A673 (cell line): ENCODE data around the gene CENPF. TPM values are rescaled to one million over a fixed set of nuclear protein-coding genes. Genes with fewer than 3 reads are reported as not detected.

Experiments used
- BruUV-seq: library from RNA; stranded (reverse); fragments of 400-500 nt; replicated peaks from 2 replicates; lab custom pipeline; 2021; lab: Mats Ljungman, UMichigan
- CTCF ChIA-PET: fragments of 300-600 bp; sonication (Branson Sonifier 250); formaldehyde crosslinking; loops from one replicate; lab custom pipeline; 2022; ENCODE audit warnings: antibody characterized with exemption; lab: Charles Lee
- POLR2A ChIA-PET: fragments of 300-600 bp; sonication (Branson Sonifier 250); formaldehyde crosslinking; loops from one replicate; lab custom pipeline; 2022; ENCODE audit warnings: antibody characterized with exemption; ENCODE audit not compliant: low non-redundant PET; lab: Charles Lee
- DNase-seq: peaks from one replicate; pipeline ENCODE4 v3.0.0-alpha.2; 2015; ENCODE audit warnings: low spot score
- H3K27ac ChIP-seq: fragments of 200-600 bp; sonication (generic); 2 replicates; pipeline ENCODE4 v1.5.1; 2016; ENCODE audit warnings: mixed run types, low read depth, mild to moderate bottlenecking, mixed read lengths, antibody characterized with exemption, low read length; ENCODE audit not compliant: poor library complexity, severe bottlenecking
- H3K27me3 ChIP-seq: fragments of 200-600 bp; sonication (generic); replicated peaks from 2 replicates; pipeline ENCODE4 v1.6.1; 2017; ENCODE audit warnings: mixed run types, low read depth, mild to moderate bottlenecking, mixed read lengths, antibody characterized with exemption, low read length; ENCODE audit not compliant: insufficient read depth, poor library complexity
- H3K36me3 ChIP-seq: fragments of 200-600 bp; sonication (generic); 2 replicates; pipeline ENCODE4 v1.6.1; 2016; ENCODE audit warnings: mixed run types, mild to moderate bottlenecking, mixed read lengths, antibody characterized with exemption, low read length; ENCODE audit not compliant: insufficient read depth, poor library complexity, severe bottlenecking
- H3K4me1 ChIP-seq: fragments of 200-600 bp; sonication (generic); 2 replicates; pipeline ENCODE4 v1.6.1; 2017; ENCODE audit warnings: mixed run types, mild to moderate bottlenecking, mixed read lengths, antibody characterized with exemption, low read length; ENCODE audit not compliant: insufficient read depth, poor library complexity, severe bottlenecking
- H3K4me3 ChIP-seq: fragments of 200-600 bp; sonication (generic); 2 replicates; pipeline ENCODE4 v1.5.1; 2016; ENCODE audit warnings: low read depth, mixed run types, mild to moderate bottlenecking, mixed read lengths, low read length; ENCODE audit not compliant: poor library complexity, severe bottlenecking
- H3K9me3 ChIP-seq: fragments of 200-600 bp; sonication (generic); 2 replicates; pipeline ENCODE4 v1.6.1; 2016; ENCODE audit warnings: mixed run types, low read depth, mild to moderate bottlenecking, mixed read lengths, antibody characterized with exemption, low read length; ENCODE audit not compliant: poor library complexity, severe bottlenecking
- EZH2 ChIP-seq: fragments of 200-600 bp; sonication (generic); IDR thresholded peaks from 2 replicates; pipeline ENCODE4 v1.6.1; 2017; ENCODE audit warnings: borderline replicate concordance, low read depth, mild to moderate bottlenecking, mixed read lengths, antibody characterized with exemption, low read length; ENCODE audit not compliant: poor library complexity, severe bottlenecking
- intact Hi-C: fragments of 100-400 bp; cut with micrococcal nuclease; formaldehyde crosslinking; loops from one replicate; pipeline ENCODE4 v1.10.0; 2022; ENCODE audit not compliant: unreplicated experiment
- total RNA-seq: library from RNA; stranded (reverse); gene quantifications from 2 replicates; pipeline ENCODE4 v1.2.3, GENCODE V29; 2021
- TF ChIP-seq, protein P1 (sequence below): fragments of 300-800, 200-600 bp; sonication (generic); conservative IDR thresholded peaks from 2 replicates; pipeline ENCODE4 v1.5.1; 2017; ENCODE audit warnings: low read depth, mild to moderate bottlenecking, antibody characterized with exemption, low read length, moderate library complexity, mixed read lengths

The CENPF gene
- total RNA-seq, 1 experiment from 2014 or later = 273 TPM

DNA sequence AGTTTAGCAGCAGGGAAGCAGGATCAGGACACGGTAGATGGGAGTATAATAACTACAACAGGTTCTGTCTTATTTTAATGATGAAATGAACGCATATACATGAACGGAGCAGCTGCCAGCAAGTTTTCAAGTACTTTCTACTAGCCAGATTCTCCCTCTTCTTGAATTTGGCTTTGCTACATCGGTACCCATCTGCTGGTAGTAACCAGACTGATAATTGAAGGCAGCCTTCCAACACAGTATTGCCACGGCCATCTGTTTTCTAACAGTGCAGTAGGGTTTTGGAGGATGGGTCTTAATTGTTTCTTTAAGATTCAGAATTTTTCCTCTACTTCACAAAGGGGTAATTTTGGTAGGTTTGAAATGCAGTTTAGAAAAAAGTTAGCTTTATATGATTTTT, 33.4 kb downstream of the CENPF start:
- BruUV-seq = no TSS peak
- intact Hi-C loops = loop anchor here (2.0 kb wide), 1 partner anchor 422 kb away; no protein-coding TSS in a partner anchor
- no peak for TF ChIP-seq EZH2
- TF ChIP-seq, protein P1, sequence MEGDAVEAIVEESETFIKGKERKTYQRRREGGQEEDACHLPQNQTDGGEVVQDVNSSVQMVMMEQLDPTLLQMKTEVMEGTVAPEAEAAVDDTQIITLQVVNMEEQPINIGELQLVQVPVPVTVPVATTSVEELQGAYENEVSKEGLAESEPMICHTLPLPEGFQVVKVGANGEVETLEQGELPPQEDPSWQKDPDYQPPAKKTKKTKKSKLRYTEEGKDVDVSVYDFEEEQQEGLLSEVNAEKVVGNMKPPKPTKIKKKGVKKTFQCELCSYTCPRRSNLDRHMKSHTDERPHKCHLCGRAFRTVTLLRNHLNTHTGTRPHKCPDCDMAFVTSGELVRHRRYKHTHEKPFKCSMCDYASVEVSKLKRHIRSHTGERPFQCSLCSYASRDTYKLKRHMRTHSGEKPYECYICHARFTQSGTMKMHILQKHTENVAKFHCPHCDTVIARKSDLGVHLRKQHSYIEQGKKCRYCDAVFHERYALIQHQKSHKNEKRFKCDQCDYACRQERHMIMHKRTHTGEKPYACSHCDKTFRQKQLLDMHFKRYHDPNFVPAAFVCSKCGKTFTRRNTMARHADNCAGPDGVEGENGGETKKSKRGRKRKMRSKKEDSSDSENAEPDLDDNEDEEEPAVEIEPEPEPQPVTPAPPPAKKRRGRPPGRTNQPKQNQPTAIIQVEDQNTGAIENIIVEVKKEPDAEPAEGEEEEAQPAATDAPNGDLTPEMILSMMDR = no peak

DNA sequence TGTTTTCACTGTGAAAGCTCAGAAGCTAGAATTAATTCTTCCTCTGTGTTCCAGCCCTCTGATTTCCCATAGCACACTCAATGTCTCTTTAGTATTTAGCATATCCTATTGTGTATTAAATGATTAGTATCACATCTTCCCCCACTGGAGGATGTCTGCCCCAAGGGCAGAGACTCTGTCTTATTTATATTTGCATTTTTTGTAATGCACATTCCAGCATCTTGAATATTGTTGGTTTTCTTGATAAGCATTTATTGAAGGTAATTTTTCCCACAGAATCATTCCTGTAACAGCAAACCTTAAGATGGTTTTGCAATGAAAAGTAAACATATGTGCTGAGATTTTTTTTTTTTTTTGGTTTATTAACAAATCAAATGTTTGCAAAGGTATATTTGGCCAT, 34.1 kb downstream of the CENPF start:
- TF ChIP-seq, protein P1 = no peak
- no peak for TF ChIP-seq EZH2
- Histone ChIP-seq H3K27ac (no peak overlapping the region), H3K4me1 (no peaks in the 10 kb centered on the region), H3K4me3 (no peak overlapping the region), H3K36me3 (peaks cover 98% of the 10 kb centered on the region), H3K27me3 (no peaks in the 10 kb centered on the region), H3K9me3 (no peaks in the 10 kb centered on the region)
- DNase-seq = no peak
- ChIA-PET CTCF (interaction anchor here (2.0 kb wide), 1 partner anchor 305 kb away, joined by 4 read pairs; no protein-coding TSS in a partner anchor), POLR2A (no interaction called here)
- no TSS peak for BruUV-seq
- intact Hi-C loops = loop anchor here (1.0 to 2.0 kb wide), 2 partner anchors 304 to 422 kb away; no protein-coding TSS in a partner anchor

More for the DNA sequence above, 33.4 kb downstream of the CENPF start:
- no peaks in the 10 kb centered on the region for H3K4me1 ChIP-seq
- DNase-seq = no peak
- CTCF ChIA-PET = interaction anchor here (0.6 to 2.0 kb wide), 2 partner anchors 9 to 304 kb away, joined by 4 read pairs; no protein-coding TSS in a partner anchor
- H3K36me3 ChIP-seq = peaks cover 98% of the 10 kb centered on the region
- POLR2A ChIA-PET = no interaction called here
- H3K9me3 ChIP-seq = no peaks in the 10 kb centered on the region
- no peak overlapping the region for H3K27ac ChIP-seq
- no peaks in the 10 kb centered on the region for H3K27me3 ChIP-seq
- no peak overlapping the region for H3K4me3 ChIP-seq

DNA sequence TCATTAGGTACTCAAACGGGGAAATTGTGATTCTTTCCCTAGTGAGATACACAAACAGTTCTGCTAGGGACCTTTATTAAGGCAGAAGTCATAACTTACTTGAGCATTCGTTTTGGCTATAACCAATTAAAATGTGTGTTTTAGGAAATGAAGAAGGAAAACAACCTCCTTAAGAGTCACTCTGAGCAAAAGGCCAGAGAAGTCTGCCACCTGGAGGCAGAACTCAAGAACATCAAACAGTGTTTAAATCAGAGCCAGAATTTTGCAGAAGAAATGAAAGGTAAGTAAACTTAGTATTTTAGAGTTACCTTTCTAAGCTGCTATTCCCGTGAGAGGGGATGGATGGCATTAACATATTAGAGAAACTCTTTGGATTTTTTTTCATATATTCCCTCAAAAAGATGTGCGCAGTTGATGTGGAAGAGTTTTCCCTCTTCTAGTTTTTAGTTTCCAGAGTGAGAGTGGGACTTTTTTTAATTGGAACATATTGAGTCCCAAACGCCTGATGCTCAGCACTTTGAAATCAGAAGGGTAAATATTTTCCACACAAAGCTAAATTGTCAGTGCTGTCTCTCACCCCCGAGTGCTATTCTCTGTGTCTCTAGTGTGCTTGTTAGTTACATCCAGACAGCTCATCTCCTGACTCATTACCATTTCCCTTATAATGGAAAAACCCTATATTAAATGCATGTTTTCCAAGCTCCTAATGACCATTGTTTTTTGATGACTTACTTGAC, 34.9 kb downstream of the CENPF start:
- no peak overlapping the region for H3K27ac ChIP-seq
- CTCF ChIA-PET = interaction anchor here (2.0 kb wide), 1 partner anchor 305 kb away, joined by 4 read pairs; no protein-coding TSS in a partner anchor
- intact Hi-C loops = loop anchor here (1.0 to 2.0 kb wide), 2 partner anchors 305 to 423 kb away; no protein-coding TSS in a partner anchor
- H3K9me3 ChIP-seq = no peaks in the 10 kb centered on the region
- peak; percentile 65 for DNase-seq
- POLR2A ChIA-PET = no interaction called here
- H3K4me1 ChIP-seq = no peaks in the 10 kb centered on the region
- peaks cover 98% of the 10 kb centered on the region for H3K36me3 ChIP-seq
- no peaks in the 10 kb centered on the region for H3K27me3 ChIP-seq
- no TSS peak for BruUV-seq
- TF ChIP-seq EZH2 = no peak
- TF ChIP-seq, protein P1 = peak; percentile 74
- H3K4me3 ChIP-seq = no peak overlapping the region
